ENCODE results near the gene NCR3LG1.

The NCR3LG1 gene

GRCh38 chr11:17371614-17372013 is 20.0 kb downstream of the NCR3LG1 start:
- DNase-seq (ENCODE audit: low spot score): no peak

DNA sequence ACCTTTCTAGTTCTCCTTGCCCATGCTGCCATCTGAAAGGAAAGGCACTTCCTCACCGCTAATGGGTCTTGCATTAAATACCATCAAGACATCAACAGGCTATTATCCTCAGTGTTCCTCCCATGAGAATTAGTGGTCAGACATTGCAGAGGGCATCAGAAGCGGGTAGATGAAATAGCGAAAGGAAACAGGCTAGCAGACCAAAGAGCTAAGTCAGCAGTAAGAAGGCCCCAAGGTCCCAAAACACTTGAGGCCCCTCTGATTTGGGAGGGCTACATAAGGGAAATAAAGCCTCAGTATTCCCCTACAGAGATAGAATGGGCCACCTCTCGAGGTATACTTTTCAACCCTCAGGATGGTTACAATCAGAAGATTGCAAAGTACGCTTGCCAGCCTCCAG is 23.9 kb downstream of the NCR3LG1 start:
- no peak for DNase-seq (ENCODE audit: low spot score)

DNA sequence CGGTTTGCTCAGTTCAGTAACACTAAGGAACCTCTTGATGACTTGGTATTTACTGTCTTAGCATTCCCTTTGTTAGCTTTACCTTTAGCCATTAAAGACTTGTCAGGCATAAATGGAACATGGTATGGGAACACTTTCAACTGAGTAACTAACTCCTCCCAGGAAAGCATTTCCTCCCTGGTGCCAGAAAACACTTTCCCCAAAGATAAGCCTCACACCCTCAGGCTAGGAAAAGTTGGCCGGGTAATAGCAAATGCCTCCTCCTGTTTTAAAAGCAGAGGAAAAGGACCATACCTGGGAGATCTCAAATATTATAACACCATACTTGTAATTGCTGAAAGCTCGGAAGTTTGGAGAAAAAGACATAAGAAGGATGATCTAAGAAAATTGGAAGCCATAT is 24.9 kb downstream of the NCR3LG1 start:
- no peak for DNase-seq (ENCODE audit: low spot score)

GRCh38 chr11:17378655-17379054 is 27.1 kb downstream of the NCR3LG1 start:
- DNase-seq (ENCODE audit: low spot score): no peak

DNA sequence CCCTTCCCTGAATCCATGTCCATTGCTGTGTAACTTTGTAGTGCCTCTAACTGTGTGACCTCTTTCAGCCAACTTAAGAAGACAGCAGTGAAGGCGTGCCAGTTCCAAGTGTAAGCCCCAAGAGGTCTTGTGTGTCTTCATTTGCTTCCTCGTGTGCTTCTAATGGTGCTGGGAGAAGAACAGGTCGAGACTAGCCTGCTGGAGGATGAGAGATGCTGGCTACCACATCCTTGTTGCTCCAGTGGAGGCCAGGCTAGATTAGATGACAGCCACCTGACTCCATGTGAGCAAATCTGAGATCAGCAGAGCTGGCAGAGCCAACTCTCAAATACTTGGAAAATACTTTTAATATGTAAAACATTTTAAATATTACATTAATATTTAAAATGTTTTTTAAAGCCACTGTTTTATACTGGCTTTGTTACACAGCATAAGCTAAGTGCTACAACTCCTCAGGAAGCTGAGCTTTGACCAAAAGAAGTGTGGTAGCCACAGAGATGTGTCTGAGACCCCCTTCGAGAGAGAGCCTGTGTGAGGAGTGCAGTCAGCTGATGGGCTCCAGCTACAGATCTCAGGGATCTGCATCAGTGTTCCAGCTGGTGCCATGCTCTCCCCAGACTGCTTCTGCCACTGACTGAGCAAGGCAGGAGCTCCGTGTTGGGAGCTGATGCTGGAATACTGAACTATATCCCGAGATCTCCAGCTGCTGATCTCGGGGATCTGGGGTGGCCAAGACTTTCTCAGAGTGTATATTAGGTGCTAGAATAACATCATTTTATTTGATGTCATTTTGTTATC is 28.0 kb downstream of the NCR3LG1 start:
- DNase-seq (ENCODE audit: low spot score): no peak

DNA sequence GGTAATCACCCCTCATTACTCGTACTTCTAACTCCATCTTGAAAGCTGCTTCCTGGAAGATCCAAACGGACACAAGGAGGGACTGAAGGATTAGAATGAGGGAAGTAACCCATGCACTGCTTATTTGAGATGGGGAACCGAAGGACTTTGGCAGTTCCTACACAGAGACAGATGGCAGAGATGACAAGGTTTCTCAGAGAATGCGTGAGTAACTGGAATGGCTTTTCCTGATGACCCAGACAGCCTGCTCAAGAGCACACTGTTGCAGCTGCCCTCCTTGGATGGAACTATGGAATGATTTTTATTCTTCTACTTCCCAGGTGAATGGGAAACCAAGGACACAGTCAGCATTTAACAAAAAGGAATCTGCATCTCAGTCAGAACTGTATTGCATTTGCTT is 29.6 kb downstream of the NCR3LG1 start:
- DNase-seq (ENCODE audit: low spot score): no peak

GRCh38 chr11:17382046-17382728 is 30.6 kb downstream of the NCR3LG1 start:
- no peak for DNase-seq (ENCODE audit: low spot score)

GRCh38 chr11:17383461-17383860 is 31.9 kb downstream of the NCR3LG1 start:
- no peak for DNase-seq (ENCODE audit: low spot score)

DNA sequence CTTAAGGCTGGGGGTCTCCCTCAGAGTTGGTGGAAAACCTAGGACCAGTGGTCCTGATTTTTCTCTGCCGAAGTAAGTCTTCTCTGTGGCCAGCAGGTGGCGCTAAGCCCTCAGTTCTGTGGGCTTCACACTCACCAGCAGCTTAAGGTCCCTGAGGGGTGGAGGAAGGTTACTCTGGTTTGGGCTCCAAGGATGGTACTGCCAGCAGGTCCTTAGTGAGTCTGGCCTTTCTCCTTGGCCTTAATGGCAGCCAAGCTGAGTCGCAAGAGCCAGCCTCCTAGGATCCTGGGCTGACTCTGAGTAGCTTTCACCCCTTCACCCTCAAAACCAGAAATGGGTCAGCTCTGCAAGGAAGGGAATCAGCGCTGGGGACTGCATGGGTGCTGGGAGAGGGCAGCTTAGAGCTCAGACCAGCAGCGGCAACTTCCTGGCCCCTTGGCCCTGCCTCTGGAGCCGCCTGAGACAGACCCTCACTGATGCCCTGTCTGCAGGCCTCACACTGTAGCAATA is 32.5 kb downstream of the NCR3LG1 start:
- peak; percentile 75 for DNase-seq (ENCODE audit: low spot score)

GRCh38 chr11:17385492-17385891 is 33.9 kb downstream of the NCR3LG1 start:
- DNase-seq (ENCODE audit: low spot score): no peak

GRCh38 chr11:17385926-17386325 is 34.3 kb downstream of the NCR3LG1 start:
- DNase-seq (ENCODE audit: low spot score): no peak

- DNase-seq (ENCODE audit: low spot score): peak; percentile 80
These were observed 34.9 kb downstream of the NCR3LG1 start for GRCh38 chr11:17386331-17387084.

DNA sequence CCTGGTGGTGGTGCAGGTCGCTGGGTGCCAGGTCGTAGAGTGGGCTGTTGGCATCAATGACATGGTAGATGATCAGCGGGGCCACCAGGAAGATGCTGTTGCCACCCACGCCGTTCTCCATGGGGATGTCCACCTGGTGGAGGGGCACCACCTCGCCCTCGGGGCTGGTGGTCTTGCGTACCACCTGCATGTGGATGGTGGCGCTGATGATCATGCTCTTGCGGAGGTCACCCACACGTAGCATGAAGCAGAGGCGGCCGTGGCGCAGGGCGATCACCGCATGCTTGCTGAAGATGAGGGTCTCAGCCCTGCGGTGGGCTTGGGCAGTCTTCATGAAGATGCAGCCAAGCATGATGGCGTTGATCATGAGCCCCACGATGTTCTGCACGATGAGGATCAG is 35.7 kb downstream of the NCR3LG1 start:
- no peak for DNase-seq (ENCODE audit: low spot score)

DNA sequence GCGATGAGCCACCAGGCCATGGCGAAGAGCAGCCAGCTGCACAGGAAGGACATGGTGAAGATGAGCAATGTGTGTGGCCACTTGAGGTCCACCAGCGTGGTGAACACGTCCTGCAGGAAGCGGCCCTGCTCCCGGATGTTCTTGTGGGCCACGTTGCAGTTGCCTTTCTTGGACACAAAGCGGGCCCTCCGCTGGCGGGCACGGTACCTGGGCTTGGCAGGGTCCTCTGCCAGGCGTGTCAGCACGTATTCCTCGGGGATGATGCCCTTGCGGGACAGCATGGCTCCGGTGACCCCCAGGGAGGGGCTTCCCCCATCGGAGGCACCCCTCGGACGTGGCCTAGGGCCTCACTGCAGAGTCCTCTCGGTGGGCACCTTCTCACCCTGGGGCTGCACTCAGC is 36.2 kb downstream of the NCR3LG1 start:
- DNase-seq (ENCODE audit: low spot score): no peak

- DNase-seq (ENCODE audit: low spot score): no peak
These were observed 37.1 kb downstream of the NCR3LG1 start, which contains the start of gene KCNJ11 for GRCh38 chr11:17388609-17389210. Gene KCNJ11, minus strand, starts transcription at chr11:17388659. Its CDS starts 568 bp downstream, at chr11:17388091.

DNA sequence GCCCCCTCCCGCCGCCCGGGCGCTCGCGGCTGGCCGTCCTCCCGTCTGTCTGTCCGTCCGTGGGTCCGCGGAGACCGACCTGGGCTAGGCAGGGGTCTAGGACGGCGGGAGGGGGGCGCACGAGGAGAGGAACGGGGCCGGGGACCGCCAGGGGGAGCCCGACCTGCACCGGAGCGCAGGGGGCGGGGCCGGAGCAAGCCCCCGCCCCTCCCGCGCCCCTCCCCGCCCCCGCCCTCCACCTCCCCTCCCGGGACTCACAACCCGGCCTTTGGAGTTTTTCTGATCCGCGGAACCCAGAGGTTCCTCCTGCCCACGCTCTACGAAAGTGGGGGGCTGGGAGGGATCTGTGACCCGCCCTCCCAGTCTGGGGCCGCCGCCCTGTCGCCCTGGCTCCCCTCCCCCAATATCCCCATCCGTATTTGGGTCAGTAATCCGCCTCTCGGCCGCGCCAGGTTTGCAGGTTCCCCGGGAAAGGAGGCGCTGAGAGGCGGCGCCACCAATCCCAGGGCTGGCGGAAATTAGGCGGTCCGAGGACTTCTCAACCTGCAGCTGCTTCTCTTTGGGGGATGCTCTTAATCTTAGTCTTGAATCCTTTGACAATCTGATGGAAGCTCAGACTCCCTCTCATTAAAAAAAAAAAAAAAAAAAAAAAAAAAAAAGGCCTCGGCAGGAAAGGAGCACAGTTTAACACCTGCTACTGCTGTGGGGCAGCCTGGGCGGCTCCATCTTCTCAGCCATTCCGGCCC is 37.8 kb downstream of the NCR3LG1 start:
- DNase-seq (ENCODE audit: low spot score): peak; percentile 83

- no peak for DNase-seq (ENCODE audit: low spot score)
These were observed 38.5 kb downstream of the NCR3LG1 start for GRCh38 chr11:17389957-17390649.

GRCh38 chr11:17391493-17392355 is 40.1 kb downstream of the NCR3LG1 start:
- DNase-seq (ENCODE audit: low spot score): no peak

DNA sequence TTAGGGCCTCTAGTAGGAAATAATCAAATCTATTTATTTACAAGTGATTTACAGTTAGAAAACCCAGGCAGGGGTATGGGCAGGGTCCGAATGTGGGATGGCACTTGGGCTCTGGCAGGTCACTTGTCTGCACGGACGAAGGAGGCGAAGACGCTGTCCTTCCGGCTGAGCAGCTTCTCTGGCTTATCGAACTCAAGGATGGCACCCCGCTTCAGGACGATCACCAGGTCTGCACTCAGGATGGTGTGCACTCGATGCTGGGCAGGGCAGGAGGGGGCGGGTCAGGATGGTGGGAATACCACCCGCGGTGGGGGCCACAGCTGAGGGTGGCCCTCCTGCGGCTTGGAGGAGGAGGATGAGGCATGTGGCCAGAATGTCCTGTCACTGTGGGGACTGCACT is 41.3 kb downstream of the NCR3LG1 start:
- no peak for DNase-seq (ENCODE audit: low spot score)

DNA sequence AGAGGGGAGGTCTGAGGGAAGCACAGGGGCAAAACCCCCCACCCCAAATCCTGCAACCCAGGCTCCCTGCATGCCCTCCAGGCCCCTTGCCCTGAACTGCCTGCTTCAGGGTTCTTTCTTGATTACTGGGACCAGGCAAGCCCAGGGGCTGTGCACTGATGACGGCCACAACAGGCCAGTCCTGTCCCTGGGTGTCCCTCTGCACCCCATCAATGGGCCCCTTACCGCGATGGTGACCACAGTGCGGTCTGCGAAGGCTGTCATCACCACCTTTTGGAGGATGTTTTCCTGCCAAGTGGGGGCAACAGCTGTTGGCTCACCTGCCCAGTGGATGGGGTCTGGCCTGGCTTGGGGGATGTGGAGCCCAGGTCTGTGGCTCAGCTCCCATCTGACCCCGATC is 41.9 kb downstream of the NCR3LG1 start:
- no peak for DNase-seq (ENCODE audit: low spot score)

Data from AG20443 (cell line).